ENCODE data around the gene NRXN2.

- no peak for TF ChIP-seq POLR2AphosphoS5 (IDR thresholded peaks at IDR 0.05; ENCODE audit: borderline replicate concordance, low read depth, low read length)
- TF ChIP-seq EZH2 (IDR thresholded peaks at IDR 0.05) = no peak
Measured at GRCh38 chr11:64763526-64764039, 40.6 kb upstream of the NRXN2 start.
